Spleen (tissue), 7 donors: ENCODE measurements around the gene RARS1.

Experiments used
- CTCF ChIP-seq, 11 experiments: fragments of 200-600 bp in 7 of 11; fragments of 450-650 bp in 4 of 11; sonication (generic) in 4 of 11; IDR thresholded peaks in 8 of 11; conservative IDR thresholded peaks in 3 of 11; 1 replicate in 7 of 11; 2 replicates in 4 of 11; pipeline versions ENCODE4 v1.4.0 to v1.8.0; 2016 to 2021; ENCODE audit warnings: antibody characterized with exemption in 11 of 11, inconsistent platforms in 4 of 11, mild to moderate bottlenecking in 1 of 11
- POLR2AphosphoS5 ChIP-seq, 3 donors: sonication (generic); formaldehyde crosslinking; IDR thresholded peaks; one replicate each; pipeline ENCODE4 v1.5.1; 2017; ENCODE audit warnings: antibody characterized with exemption in 3 of 3
- donor health status: DM: no; HTN: no; CAD: no; lungs with moderate emphysema.
- donor health status: DM: no; HTN: no; CAD: no.
- donor health status: DM: no; HTN: no; CAD: no.

DNA sequence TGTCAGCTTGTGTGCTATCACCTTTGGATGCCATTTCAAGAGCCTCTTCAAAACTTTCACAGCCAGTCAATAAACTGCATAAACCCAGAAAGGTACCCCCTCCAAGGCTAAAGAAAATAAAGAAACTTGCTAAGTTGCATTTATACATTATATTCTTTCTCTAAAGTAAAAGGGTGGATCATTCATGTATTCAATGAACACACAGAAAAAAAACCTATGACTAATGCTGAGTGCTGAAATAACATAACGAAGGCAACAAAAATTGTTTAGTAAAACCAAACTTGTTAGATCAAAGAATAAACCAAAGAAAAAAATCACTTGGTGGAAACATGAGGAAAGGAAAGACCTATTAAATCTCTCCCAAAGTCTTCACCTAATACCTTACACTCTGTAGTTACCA lies 77.7 kb downstream of the RARS1 start:
- no peak for TF ChIP-seq POLR2AphosphoS5 (IDR thresholded peaks at IDR 0.05)
- no peak for TF ChIP-seq CTCF (IDR thresholded peaks at IDR 0.05 in 8 of 11, conservative IDR thresholded peaks at IDR 0.05 in 3 of 11)
